ENCODE results near the gene MAP2K1.

DNA sequence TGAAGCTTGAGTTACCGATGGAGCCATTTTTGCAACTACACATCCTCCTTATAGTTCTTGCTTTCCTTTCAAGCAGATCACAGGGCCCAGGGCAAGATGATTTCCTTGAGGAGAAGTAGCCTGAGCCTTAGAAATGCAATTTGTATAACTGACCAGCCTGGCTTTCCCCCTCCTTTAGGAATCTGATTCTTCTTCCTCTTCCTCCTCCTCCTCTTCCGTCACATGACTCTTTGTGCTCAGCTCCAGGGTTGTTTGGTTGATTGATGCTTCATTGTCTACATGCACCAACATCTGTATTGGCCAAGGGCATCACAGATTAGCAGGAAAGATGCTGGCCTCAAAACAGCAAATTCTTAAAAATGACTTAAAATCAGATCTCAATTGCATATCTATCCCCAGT, 107.5 kb downstream of the MAP2K1 start:
- TF ChIP-seq CTCF (IDR thresholded peaks at IDR 0.05) (no peak), POLR2A (IDR thresholded peaks at IDR 0.05) (no peak)
